WTC11 (cell line): ENCODE data around the gene CASP6. TPM values are rescaled to one million over a fixed set of nuclear protein-coding genes. Genes with fewer than 3 reads are reported as not detected.

Experiments
- ATAC-seq: fragments of 200-7000 bp; cut with Tn5 transposase; 2 replicates; pipeline ENCODE4 v1.10.0; 2021; ENCODE audit warnings: mild to moderate bottlenecking, moderate library complexity
- CTCF ChIA-PET: fragments of 300-600 bp; sonication (Branson Sonifier 250); formaldehyde crosslinking; loops from one replicate; lab custom pipeline; 2021; ENCODE audit warnings: antibody characterized with exemption; lab: Charles Lee
- POLR2A ChIA-PET: fragments of 350-600 bp; sonication (Branson Sonifier 250); formaldehyde crosslinking; loops from one replicate; lab custom pipeline; 2021; ENCODE audit warnings: antibody characterized with exemption; lab: Charles Lee
- DNase-seq: peaks from one replicate; pipeline ENCODE4 v3.0.0; 2021; ENCODE audit warnings: low spot score
- H3K27ac Mint-ChIP-seq: 2 replicates; pipeline ENCODE4 v1.8.0; 2021; ENCODE audit warnings: mixed read lengths
- H3K27me3 Mint-ChIP-seq: 2 replicates; pipeline ENCODE4 v1.8.0; 2021; ENCODE audit warnings: low read depth, mild to moderate bottlenecking, moderate library complexity, mixed read lengths
- H3K36me3 Mint-ChIP-seq: 2 replicates; pipeline ENCODE4 v1.8.0; 2021; ENCODE audit warnings: mixed read lengths
- H3K4me1 Mint-ChIP-seq: 2 replicates; pipeline ENCODE4 v1.8.0; 2022; ENCODE audit warnings: mixed read lengths
- H3K4me3 Mint-ChIP-seq: 2 replicates; pipeline ENCODE4 v1.8.0; 2021; ENCODE audit warnings: mild to moderate bottlenecking, moderate library complexity, mixed read lengths
- H3K9me3 Mint-ChIP-seq: 2 replicates; pipeline ENCODE4 v1.8.0; 2021; ENCODE audit warnings: mixed read lengths
- ATF1 ChIP-seq: sonication (generic); formaldehyde crosslinking; IDR thresholded peaks from 2 replicates; pipeline ENCODE4 v1.8.1; 2023; ENCODE audit warnings: mild to moderate bottlenecking, moderate library complexity, missing genetic modification reagents
- ATF2 ChIP-seq: sonication (generic); formaldehyde crosslinking; IDR thresholded peaks from 2 replicates; pipeline ENCODE4 v1.8.1; 2022; ENCODE audit warnings: low read depth, missing genetic modification reagents, borderline replicate concordance
- ATF6 ChIP-seq: sonication (generic); formaldehyde crosslinking; IDR thresholded peaks from 2 replicates; pipeline ENCODE4 v1.8.1; 2023; ENCODE audit warnings: mild to moderate bottlenecking, missing genetic modification reagents
- CBFB ChIP-seq: sonication (generic); formaldehyde crosslinking; IDR thresholded peaks from 2 replicates; pipeline ENCODE4 v1.8.1; 2022; ENCODE audit warnings: mild to moderate bottlenecking, low read depth, missing genetic modification reagents
- CDX4 ChIP-seq: fragments of 250-450 bp; sonication (Bioruptor Pico); IDR thresholded peaks from 2 replicates; pipeline ENCODE4 v1.9.0; 2021; ENCODE audit warnings: moderate library complexity, mild to moderate bottlenecking, inconsistent platforms, borderline replicate concordance
- CREM ChIP-seq: sonication (generic); formaldehyde crosslinking; IDR thresholded peaks from 2 replicates; pipeline ENCODE4 v1.8.1; 2022; ENCODE audit warnings: mild to moderate bottlenecking, missing genetic modification reagents, moderate library complexity
- E2F4 ChIP-seq: sonication (generic); formaldehyde crosslinking; IDR thresholded peaks from 2 replicates; pipeline ENCODE4 v1.8.1; 2022; ENCODE audit warnings: low read depth, mild to moderate bottlenecking, moderate library complexity, missing genetic modification reagents, borderline replicate concordance
- E2F5 ChIP-seq: sonication (generic); formaldehyde crosslinking; IDR thresholded peaks from 2 replicates; pipeline ENCODE4 v1.8.1; 2022; ENCODE audit warnings: mild to moderate bottlenecking, moderate library complexity, missing genetic modification reagents
- ETV6 ChIP-seq: sonication (generic); formaldehyde crosslinking; IDR thresholded peaks from 2 replicates; pipeline ENCODE4 v1.8.1; 2022; ENCODE audit warnings: mild to moderate bottlenecking, missing genetic modification reagents
- GABPB1 ChIP-seq: sonication (generic); formaldehyde crosslinking; IDR thresholded peaks from 2 replicates; pipeline ENCODE4 v1.8.1; 2023; ENCODE audit warnings: mild to moderate bottlenecking, missing genetic modification reagents
- HMGXB4 ChIP-seq: sonication (generic); formaldehyde crosslinking; IDR thresholded peaks from 2 replicates; pipeline ENCODE4 v1.8.1; 2023; ENCODE audit warnings: mild to moderate bottlenecking, moderate library complexity, missing genetic modification reagents
- JAZF1 ChIP-seq: fragments of 250-450 bp; sonication (Bioruptor Pico); IDR thresholded peaks from 2 replicates; pipeline ENCODE4 v1.9.0; 2021; ENCODE audit warnings: moderate library complexity, mild to moderate bottlenecking, inconsistent platforms
- JUN ChIP-seq: sonication (generic); formaldehyde crosslinking; IDR thresholded peaks from 2 replicates; pipeline ENCODE4 v1.8.0; 2023; ENCODE audit warnings: mild to moderate bottlenecking, missing genetic modification reagents
- MAX ChIP-seq: sonication (generic); formaldehyde crosslinking; IDR thresholded peaks from 2 replicates; pipeline ENCODE4 v1.8.0; 2022; ENCODE audit warnings: mild to moderate bottlenecking, missing genetic modification reagents
- MXD4 ChIP-seq: fragments of 250-450 bp; sonication (Bioruptor Pico); IDR thresholded peaks from 2 replicates; pipeline ENCODE4 v1.8.0; 2021; ENCODE audit warnings: mild to moderate bottlenecking, moderate library complexity, borderline replicate concordance
- NFATC4 ChIP-seq: fragments of 250-450 bp; sonication (Bioruptor Pico); IDR thresholded peaks from 2 replicates; pipeline ENCODE4 v1.9.0; 2021; ENCODE audit warnings: mild to moderate bottlenecking
- NFE2L1 ChIP-seq: sonication (generic); formaldehyde crosslinking; IDR thresholded peaks from 2 replicates; pipeline ENCODE4 v1.8.1; 2023; ENCODE audit warnings: missing genetic modification reagents
- PRRX2 ChIP-seq: fragments of 250-450 bp; sonication (Bioruptor Pico); IDR thresholded peaks from 2 replicates; pipeline ENCODE4 v1.8.0; 2021; ENCODE audit warnings: mild to moderate bottlenecking
- SMAD3 ChIP-seq: sonication (generic); formaldehyde crosslinking; IDR thresholded peaks from 2 replicates; pipeline ENCODE4 v1.8.0; 2022; ENCODE audit warnings: missing genetic modification reagents, mild to moderate bottlenecking, borderline replicate concordance
- SP1 ChIP-seq: sonication (generic); formaldehyde crosslinking; conservative IDR thresholded peaks from 2 replicates; pipeline ENCODE4 v1.8.1; 2022; ENCODE audit warnings: missing genetic modification reagents
- TCF7 ChIP-seq: sonication (generic); formaldehyde crosslinking; IDR thresholded peaks from 2 replicates; pipeline ENCODE4 v1.8.0; 2022; ENCODE audit warnings: mild to moderate bottlenecking, low read depth, missing genetic modification reagents, moderate library complexity
- USF2 ChIP-seq: sonication (generic); formaldehyde crosslinking; IDR thresholded peaks from 2 replicates; pipeline ENCODE4 v1.8.1; 2023; ENCODE audit warnings: mild to moderate bottlenecking, missing genetic modification reagents, moderate library complexity
- ZNF138 ChIP-seq: sonication (generic); formaldehyde crosslinking; conservative IDR thresholded peaks from 2 replicates; pipeline ENCODE4 v1.8.1; 2022; ENCODE audit warnings: mild to moderate bottlenecking, moderate library complexity, missing genetic modification reagents
- ZNF219 ChIP-seq: sonication (generic); formaldehyde crosslinking; IDR thresholded peaks from 2 replicates; pipeline ENCODE4 v1.8.0; 2023; ENCODE audit warnings: missing genetic modification reagents, mild to moderate bottlenecking, borderline replicate concordance
- ZNF317 ChIP-seq: sonication (generic); formaldehyde crosslinking; IDR thresholded peaks from 2 replicates; pipeline ENCODE4 v1.8.1; 2023; ENCODE audit warnings: low read depth, mild to moderate bottlenecking, moderate library complexity, missing genetic modification reagents, borderline replicate concordance
- ZNF423 ChIP-seq: fragments of 250-450 bp; sonication (Bioruptor Pico); IDR thresholded peaks from 2 replicates; pipeline ENCODE4 v2.1.2; 2022; ENCODE audit warnings: mild to moderate bottlenecking, moderate library complexity
- total RNA-seq: library from RNA; stranded (reverse); gene quantifications from 3 replicates; pipeline ENCODE4 v1.2.3, GENCODE V29; 2021

The CASP6 gene
- total RNA-seq, 1 experiment from 2014 or later: 26.0 TPM

GRCh38 chr4:109676886-109677285, 26.4 kb downstream of the CASP6 start:
- peaks cover 39% of the 10 kb centered on the region for H3K36me3 Mint-ChIP-seq
- H3K4me1 Mint-ChIP-seq: peaks cover 11% of the 10 kb centered on the region
- ATAC-seq (no peak), DNase-seq (no peak)
- H3K9me3 Mint-ChIP-seq: peaks cover 38% of the 10 kb centered on the region
- TF ChIP-seq SP1: no peak
- TF ChIP-seq ATF6 (CRISPR knock-in tag): no peak
- TF ChIP-seq SMAD3 (CRISPR knock-in tag): no peak
- TF ChIP-seq NFE2L1 (CRISPR knock-in tag): no peak
- no peak for TF ChIP-seq MAX (CRISPR knock-in tag)
- no peak for TF ChIP-seq CREM
- TF ChIP-seq CDX4 (CRISPR knock-in tag): no peak
- TF ChIP-seq NFATC4: no peak
- TF ChIP-seq ZNF317: no peak
- TF ChIP-seq ATF2 (CRISPR knock-in tag): no peak
- H3K27ac Mint-ChIP-seq: no peak overlapping the region
- POLR2A ChIA-PET: no interaction called here
- no peak overlapping the region for H3K4me3 Mint-ChIP-seq
- CTCF ChIA-PET: no interaction called here
- H3K27me3 Mint-ChIP-seq: peaks cover 8% of the 10 kb centered on the region

- H3K4me1 Mint-ChIP-seq: 0 out of 2 replicates have a peak, but pooled peaks cover 3% of the 10 kb centered on the region
- ChIA-PET CTCF (no interaction called here), POLR2A (no interaction called here)
- peaks cover 38% of the 10 kb centered on the region for H3K36me3 Mint-ChIP-seq
- ATAC-seq (no peak), DNase-seq (no peak)
- H3K27me3 Mint-ChIP-seq: peaks cover 8% of the 10 kb centered on the region
- H3K27ac Mint-ChIP-seq: no peak overlapping the region
- peaks cover 42% of the 10 kb centered on the region for H3K9me3 Mint-ChIP-seq
- no peak overlapping the region for H3K4me3 Mint-ChIP-seq
- TF ChIP-seq CBFB (CRISPR knock-in tag) (no peak), JAZF1 (CRISPR knock-in tag) (no peak), GABPB1 (no peak), USF2 (CRISPR knock-in tag) (no peak), TCF7 (CRISPR knock-in tag) (no peak), MAX (CRISPR knock-in tag) (no peak), ETV6 (CRISPR knock-in tag) (no peak), ZNF138 (CRISPR knock-in tag) (no peak), ATF1 (CRISPR knock-in tag) (no peak), ZNF423 (CRISPR knock-in tag) (no peak), JUN (no peak), HMGXB4 (no peak), E2F4 (CRISPR knock-in tag) (no peak), MXD4 (CRISPR knock-in tag) (no peak), PRRX2 (CRISPR knock-in tag) (no peak), E2F5 (CRISPR knock-in tag) (no peak), ZNF219 (CRISPR knock-in tag) (no peak)
Measured at GRCh38 chr4:109675843-109676242, 27.4 kb downstream of the CASP6 start.
